CD4-positive, alpha-beta T cell treated with Interleukin-2 at 100 ng/mL for 4 hours (primary cell): Measurements from ENCODE around the gene EZR.

Experiments used
- DNase-seq: peaks from one replicate; pipeline ENCODE4 v3.0.0-alpha.2; 2020; ENCODE audit warnings: low spot score

The EZR gene

GRCh38 chr6:158760618-158761250 is 58.4 kb downstream of the EZR start:
- no peak for DNase-seq

- DNase-seq: no peak
Measured at GRCh38 chr6:158759966-158760617, 59.1 kb downstream of the EZR start.

GRCh38 chr6:158758941-158759479 is 60.2 kb downstream of the EZR start:
- no peak for DNase-seq

- no peak for DNase-seq
Measured at GRCh38 chr6:158758451-158758860, 60.7 kb downstream of the EZR start.

GRCh38 chr6:158757753-158758090 is 61.4 kb downstream of the EZR start:
- no peak for DNase-seq

GRCh38 chr6:158756977-158757752 is 62.0 kb downstream of the EZR start:
- DNase-seq: no peak

GRCh38 chr6:158756126-158756525 is 63.0 kb downstream of the EZR start:
- DNase-seq: no peak

GRCh38 chr6:158755636-158756035 is 63.5 kb downstream of the EZR start:
- DNase-seq: no peak

GRCh38 chr6:158754738-158755137 is 64.4 kb downstream of the EZR start:
- no peak for DNase-seq

GRCh38 chr6:158753811-158754210 is 65.4 kb downstream of the EZR start:
- no peak for DNase-seq

- DNase-seq: no peak
Measured at GRCh38 chr6:158752613-158753012, 66.6 kb downstream of the EZR start.

GRCh38 chr6:158751921-158752320 is 67.2 kb downstream of the EZR start:
- no peak for DNase-seq

GRCh38 chr6:158751224-158751623 is 67.9 kb downstream of the EZR start:
- no peak for DNase-seq

- no peak for DNase-seq
Measured at GRCh38 chr6:158744986-158745430, 74.2 kb downstream of the EZR start.

- no peak for DNase-seq
Measured at GRCh38 chr6:158743033-158743651, 76.0 kb downstream of the EZR start.

- DNase-seq: no peak
Measured at GRCh38 chr6:158739673-158740072, 79.5 kb downstream of the EZR start.

GRCh38 chr6:158737710-158738615 is 81.2 kb downstream of the EZR start:
- no peak for DNase-seq

- no peak for DNase-seq
Measured at GRCh38 chr6:158737082-158737709, 82.0 kb downstream of the EZR start.

- no peak for DNase-seq
Measured at GRCh38 chr6:158735009-158735408, 84.2 kb downstream of the EZR start.

GRCh38 chr6:158730541-158730907 is 88.6 kb downstream of the EZR start:
- DNase-seq: no peak

GRCh38 chr6:158729906-158730540 is 89.1 kb downstream of the EZR start:
- no peak for DNase-seq
